ENCODE measurements around the gene C19orf38.
A peak's percentile ranks its signal among the peaks of the same experiment; 100 is the strongest.
"Not testable (repeated sequence)": the region's sequence is repeated elsewhere in the genome, so short reads cannot be mapped to it uniquely, and the experiment has no call there.

C19orf38 gene

DNA sequence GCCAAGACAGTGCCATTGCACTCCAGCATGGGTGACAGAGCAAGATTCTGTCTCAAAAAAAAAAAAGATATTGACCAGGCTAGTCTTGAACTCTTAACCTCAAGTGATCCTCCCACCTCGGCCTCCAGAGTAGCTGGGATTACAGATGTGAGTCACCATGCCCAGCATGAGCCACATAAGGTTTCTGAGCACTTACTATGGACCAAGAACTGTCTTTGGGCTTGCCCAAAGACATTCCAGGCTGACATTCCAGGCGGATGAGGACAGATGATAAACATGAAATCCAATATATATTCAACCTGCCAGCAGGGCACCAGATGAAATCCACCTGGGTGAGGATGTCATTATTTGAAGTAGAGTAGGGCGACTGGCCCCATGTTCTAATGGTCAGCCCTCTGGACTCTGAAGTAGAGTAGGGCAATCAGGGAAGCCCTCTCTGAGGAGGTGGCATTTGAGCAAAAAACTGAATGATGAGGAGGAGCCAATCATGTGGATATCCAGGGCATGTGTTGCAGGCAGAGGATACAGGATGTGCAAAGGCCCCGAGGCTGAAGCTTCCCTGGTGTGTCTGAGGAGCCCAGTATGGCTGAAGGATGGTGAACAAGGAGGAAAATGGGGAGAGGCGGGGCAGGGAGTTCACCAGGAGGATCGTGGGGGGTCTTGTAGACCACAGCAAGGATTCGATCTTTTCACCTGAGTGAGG, 4.0 kb downstream of the C19orf38 start:
- DNase-seq (ENCODE audit: low spot score), result no peak

DNA sequence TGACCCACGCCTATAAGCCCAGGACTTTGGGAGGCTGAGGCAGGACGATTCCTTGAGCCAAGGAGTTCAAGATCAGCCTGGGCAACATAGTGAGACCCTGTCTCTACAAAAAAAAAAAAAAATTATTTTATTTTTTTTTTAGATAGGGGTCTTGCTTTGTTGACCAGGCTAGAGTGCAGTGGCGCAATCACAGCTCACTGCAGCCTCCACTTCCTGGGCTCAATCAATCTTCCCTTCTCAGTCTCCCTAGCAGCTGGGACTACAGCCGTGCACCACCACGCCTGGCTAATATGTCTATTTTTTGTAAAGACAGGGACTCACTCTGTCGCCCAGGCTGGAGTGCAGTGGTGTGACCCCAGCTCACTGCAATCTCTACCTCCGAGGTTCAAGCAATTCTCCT, 4.7 kb downstream of the C19orf38 start:
- no peak for DNase-seq (ENCODE audit: low spot score)

DNA sequence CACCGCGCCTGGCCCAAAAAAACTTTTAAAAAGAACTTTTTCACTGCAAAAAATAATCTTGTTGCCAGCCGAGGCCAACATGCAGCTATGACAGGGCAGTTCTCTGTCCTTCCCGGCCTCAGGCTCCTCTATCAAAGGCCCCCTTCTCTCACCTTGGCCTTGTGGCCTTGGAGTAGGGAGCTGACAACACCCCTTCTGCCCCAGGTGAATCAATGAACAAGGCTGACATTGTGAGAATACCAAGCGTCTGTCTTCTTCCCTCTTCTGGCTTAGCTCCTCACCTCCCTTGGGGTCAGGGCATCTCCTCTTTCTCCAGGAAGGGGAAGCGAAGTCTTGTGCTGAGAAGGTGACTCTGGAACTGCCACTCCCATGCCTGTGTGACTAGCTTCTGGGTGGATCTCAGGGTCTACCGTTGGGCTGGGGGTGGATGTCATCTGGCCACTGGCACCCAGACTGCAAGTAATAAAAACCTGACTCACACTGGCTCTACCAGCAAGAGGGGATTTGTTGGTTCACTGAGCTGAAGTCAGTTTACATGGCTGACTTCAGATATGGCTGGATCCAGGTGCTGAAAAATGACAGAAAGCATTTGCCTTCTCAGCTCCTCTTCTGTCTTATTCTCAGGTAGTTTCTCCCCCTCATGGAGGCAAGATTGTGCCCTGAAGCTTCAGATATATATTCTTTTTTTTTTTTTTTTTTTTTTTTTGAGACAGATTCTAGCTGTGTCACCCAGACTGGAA, 6.3 kb downstream of the C19orf38 start:
- DNase-seq (ENCODE audit: low spot score), result no peak

GRCh38 chr19:10855879-10856522, 7.8 kb downstream of the C19orf38 start:
- DNase-seq (ENCODE audit: low spot score), result no peak

- DNase-seq (ENCODE audit: low spot score), result not testable (repeated sequence)
Measured at GRCh38 chr19:10856899-10857298, 8.7 kb downstream of the C19orf38 start.

GRCh38 chr19:10858204-10858828, 10.1 kb downstream of the C19orf38 start:
- no peak for DNase-seq (ENCODE audit: low spot score)

- DNase-seq (ENCODE audit: low spot score), result peak; percentile 34
Measured at GRCh38 chr19:10861103-10861651, 13.0 kb downstream of the C19orf38 start.

- DNase-seq (ENCODE audit: low spot score), result no peak
Measured at GRCh38 chr19:10862561-10863106, 14.4 kb downstream of the C19orf38 start.

GRCh38 chr19:10863107-10863717, 15.0 kb downstream of the C19orf38 start:
- no peak for DNase-seq (ENCODE audit: low spot score)

GRCh38 chr19:10864538-10864899, 16.3 kb downstream of the C19orf38 start:
- DNase-seq (ENCODE audit: low spot score), result peak; percentile 74

GRCh38 chr19:10866495-10866894, 18.3 kb downstream of the C19orf38 start:
- no peak for DNase-seq (ENCODE audit: low spot score)

DNA sequence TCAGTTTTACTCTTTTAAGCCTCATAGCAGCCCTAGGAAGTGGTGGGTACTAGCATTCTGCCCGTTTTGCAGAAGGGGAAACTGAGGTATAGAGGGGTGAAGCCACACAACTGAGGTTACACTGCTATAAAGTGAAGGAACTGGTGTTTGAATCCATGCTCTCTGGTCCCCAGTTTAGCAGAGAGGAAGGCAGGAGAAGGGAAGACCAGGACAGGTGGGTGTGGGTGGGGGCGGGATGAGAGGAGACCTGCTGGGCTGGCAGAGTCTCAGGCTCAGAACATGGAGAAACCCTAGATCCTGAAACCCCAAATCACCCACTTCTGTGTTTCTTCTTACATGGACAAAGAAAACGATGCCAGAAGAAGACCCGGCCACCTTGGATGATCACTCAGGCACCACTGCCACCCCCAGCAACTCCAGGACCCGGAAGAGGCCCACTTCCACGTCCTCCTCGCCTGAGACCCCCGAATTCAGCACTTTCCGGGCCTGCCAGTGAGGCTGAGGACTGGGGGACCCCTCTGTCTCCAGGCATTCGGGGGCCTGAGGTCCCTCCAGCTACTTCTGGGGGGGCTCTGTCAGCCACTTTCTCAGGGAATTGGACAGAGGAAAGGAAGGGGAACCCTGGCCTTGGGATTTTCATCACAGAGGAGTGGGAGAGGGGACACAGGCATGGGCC, 20.8 kb downstream of the C19orf38 start:
- no peak for DNase-seq (ENCODE audit: low spot score)

DNA sequence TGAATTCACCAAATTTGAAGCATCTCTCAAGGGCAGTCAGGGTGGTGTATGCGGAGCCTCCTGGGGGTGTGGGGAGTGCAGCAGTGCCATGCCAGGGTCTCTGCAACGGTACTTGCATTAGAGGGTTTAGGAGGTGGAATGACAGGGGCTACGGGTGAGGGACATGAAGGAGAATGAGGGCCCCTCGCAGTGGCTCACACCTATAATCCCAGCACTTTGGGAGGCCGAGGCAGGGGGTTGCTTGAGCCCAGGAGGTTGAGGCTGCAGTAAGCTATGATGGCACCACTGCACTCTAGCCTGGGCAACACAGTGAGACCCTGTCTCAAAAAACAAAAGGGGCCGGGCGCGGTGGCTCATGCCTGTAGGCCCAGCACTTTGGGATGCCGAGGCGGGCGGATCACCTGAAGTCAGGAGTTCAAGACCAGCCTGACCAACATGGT, 21.7 kb downstream of the C19orf38 start:
- DNase-seq (ENCODE audit: low spot score), result not testable (repeated sequence)

- DNase-seq (ENCODE audit: low spot score), result no peak
Measured at GRCh38 chr19:10870501-10870954, 22.3 kb downstream of the C19orf38 start.

GRCh38 chr19:10870955-10871603, 22.9 kb downstream of the C19orf38 start, which contains the start of gene CARM1:
CARM1 (plus strand) TSS chr19:10871553; CDS start chr19:10871703, 150 bp downstream.
- peak; percentile 95 for DNase-seq (ENCODE audit: low spot score)

DNA sequence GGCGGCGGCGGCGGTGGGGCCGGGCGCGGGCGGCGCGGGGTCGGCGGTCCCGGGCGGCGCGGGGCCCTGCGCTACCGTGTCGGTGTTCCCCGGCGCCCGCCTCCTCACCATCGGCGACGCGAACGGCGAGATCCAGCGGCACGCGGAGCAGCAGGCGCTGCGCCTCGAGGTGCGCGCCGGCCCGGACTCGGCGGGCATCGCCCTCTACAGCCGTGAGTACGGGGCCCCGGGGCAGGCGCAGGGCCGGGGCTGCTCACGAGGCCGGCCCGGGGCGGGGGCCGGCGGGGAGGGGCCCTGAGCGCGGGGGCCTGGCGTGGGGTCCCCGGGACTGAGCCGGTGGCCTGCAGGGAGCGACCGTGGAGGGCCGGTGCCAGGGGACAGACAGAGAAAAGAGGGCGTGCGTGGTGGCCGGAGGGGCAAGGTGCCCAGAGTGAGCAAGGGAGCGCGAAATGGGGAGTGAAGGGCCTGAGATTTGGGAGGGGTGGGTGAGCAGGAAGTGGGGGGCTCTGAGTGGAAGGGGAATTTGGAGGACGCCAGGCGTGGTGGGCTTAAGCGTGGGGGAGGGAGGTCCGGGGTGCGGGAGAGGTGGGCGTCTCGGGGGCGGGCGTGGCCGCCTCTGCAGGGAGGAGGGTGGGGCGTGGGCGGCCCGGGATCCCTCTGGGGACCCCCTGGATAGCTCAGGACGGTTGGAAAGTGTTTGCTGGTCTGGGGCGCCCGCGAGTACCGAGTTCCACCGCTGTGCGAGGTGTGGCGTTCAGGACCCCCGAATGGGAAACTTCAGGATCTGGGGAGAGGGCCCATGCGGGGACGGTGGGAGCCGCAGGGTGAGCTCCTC, 23.7 kb downstream of the C19orf38 start:
- DNase-seq (ENCODE audit: low spot score), result no peak

DNA sequence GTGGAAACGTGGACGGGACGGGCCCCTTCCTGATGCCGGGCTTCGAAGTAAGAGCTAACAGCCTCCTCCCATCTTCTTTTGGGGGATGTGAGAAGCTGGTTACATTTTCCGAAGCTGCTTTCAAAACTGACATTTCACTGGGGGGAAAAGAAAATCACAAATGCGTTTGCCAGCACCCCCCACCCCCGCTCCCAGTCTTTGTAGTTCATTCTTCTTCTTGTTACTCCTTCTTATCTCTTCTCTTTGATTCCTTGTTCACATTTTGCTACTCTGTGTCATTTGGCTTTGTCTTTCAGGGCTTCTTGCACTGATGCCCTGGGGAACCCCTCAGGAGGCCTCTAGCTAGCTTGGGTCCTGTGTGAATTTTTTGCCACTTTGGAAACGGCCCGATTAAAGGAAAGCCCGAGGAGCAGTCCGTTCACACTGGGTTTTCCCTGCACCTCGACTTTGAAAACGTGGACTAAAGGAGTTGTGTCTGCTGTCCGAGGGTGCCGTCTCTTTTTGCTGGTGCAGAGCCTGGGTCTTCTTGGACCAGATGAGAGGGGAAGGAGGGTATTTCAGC, 24.4 kb downstream of the C19orf38 start:
- DNase-seq (ENCODE audit: low spot score), result no peak

- no peak for DNase-seq (ENCODE audit: low spot score)
Measured at GRCh38 chr19:10874024-10874423, 25.8 kb downstream of the C19orf38 start.

All from SW480 (cell line).